CD4-positive, alpha-beta memory T cell (primary cell): ENCODE data around the gene CHST11. TPM values are rescaled to one million over a fixed set of nuclear protein-coding genes. Genes with fewer than 3 reads are reported as not detected.

ENCODE experiments used
- CTCF ChIA-PET: fragments of 350-600 bp; sonication (Branson Sonifier 250); formaldehyde crosslinking; loops from one replicate; lab custom pipeline; 2021; ENCODE audit warnings: inconsistent platforms; ENCODE audit not compliant: partially characterized antibody; lab: Charles Lee
- POLR2A ChIA-PET: fragments of 350-600 bp; sonication (Branson Sonifier 250); formaldehyde crosslinking; loops from one replicate; lab custom pipeline; 2021; ENCODE audit not compliant: partially characterized antibody; lab: Charles Lee
- DNase-seq, 5 donors: peaks; one replicate each; pipeline versions ENCODE4 v3.0.0 to v3.0.0-alpha.2; 2020 to 2022; ENCODE audit warnings: mixed read lengths in 1 of 5
- H3K27ac ChIP-seq: one replicate; pipeline ENCODE4 v1.7.0; 2013; ENCODE audit warnings: low read depth, low read length
- H3K27me3 ChIP-seq: 2 replicates; pipeline ENCODE4 v1.7.0; 2013; ENCODE audit warnings: mild to moderate bottlenecking, low read length, moderate library complexity; ENCODE audit not compliant: insufficient read depth
- H3K36me3 ChIP-seq: 2 replicates; pipeline ENCODE4 v1.7.0; 2013; ENCODE audit warnings: mild to moderate bottlenecking, low read length, moderate library complexity; ENCODE audit not compliant: insufficient read depth
- H3K4me1 ChIP-seq: 2 replicates; pipeline ENCODE4 v1.7.0; 2013; ENCODE audit warnings: mild to moderate bottlenecking, low read length, moderate library complexity; ENCODE audit not compliant: insufficient read depth
- H3K4me3 ChIP-seq, 2 donors: one replicate each; pipeline ENCODE4 v1.7.0; 2013; ENCODE audit warnings: low read length in 2 of 2, mild to moderate bottlenecking in 1 of 2
- H3K9me3 ChIP-seq, 2 donors: one replicate each; pipeline ENCODE4 v1.7.0; 2013; ENCODE audit warnings: low read length in 2 of 2, control low read depth in 1 of 2; ENCODE audit not compliant: control insufficient read depth in 1 of 2
- H3K27ac Mint-ChIP-seq, 7 donors: one replicate each; pipeline ENCODE4 v1.8.0; 2020 to 2021; ENCODE audit warnings: mixed read lengths in 7 of 7, mild to moderate bottlenecking in 6 of 7, inconsistent platforms in 3 of 7, moderate library complexity in 3 of 7
- H3K27me3 Mint-ChIP-seq, 2 donors: one replicate each; pipeline ENCODE4 v1.8.0; 2020 to 2021; ENCODE audit warnings: mixed read lengths in 2 of 2
- H3K36me3 Mint-ChIP-seq, 2 donors: one replicate each; pipeline ENCODE4 v1.8.0; 2020 to 2021; ENCODE audit warnings: mixed read lengths in 2 of 2, inconsistent platforms in 1 of 2, mild to moderate bottlenecking in 1 of 2
- H3K4me1 Mint-ChIP-seq, 4 donors: one replicate each; pipeline ENCODE4 v1.8.0; 2020 to 2021; ENCODE audit warnings: mixed read lengths in 4 of 4, mild to moderate bottlenecking in 1 of 4
- H3K4me3 Mint-ChIP-seq, 8 donors: one replicate each; pipeline ENCODE4 v1.8.0; 2020 to 2021; ENCODE audit warnings: mixed read lengths in 8 of 8, mild to moderate bottlenecking in 7 of 8, moderate library complexity in 6 of 8, inconsistent platforms in 3 of 8
- H3K9me3 Mint-ChIP-seq, 8 donors: one replicate each; pipeline ENCODE4 v1.8.0; 2020 to 2021; ENCODE audit warnings: mixed read lengths in 8 of 8, mild to moderate bottlenecking in 5 of 8, inconsistent platforms in 3 of 8, moderate library complexity in 1 of 8
- intact Hi-C: fragments of 100-400 bp; cut with micrococcal nuclease; formaldehyde crosslinking; loops from one replicate; pipeline ENCODE4 v1.15.1; 2023
- polyA plus RNA-seq, 2 donors: library from polyadenylated mRNA; unstranded; fragments of 300-500 nt; fragmentation: Illumina TruSeq; gene quantifications; one replicate each; pipeline ENCODE4 v1.2.3, GENCODE V29; 2021
- total RNA-seq, 2 experiments: library from RNA; stranded (reverse); gene quantifications; one replicate each; pipeline ENCODE4 v1.2.3, GENCODE V29; 2021

The CHST11 gene
- total and polyA plus RNA-seq, 4 experiments from 2014 or later = 55.1 to 64.6 (median 59.8) TPM

DNA sequence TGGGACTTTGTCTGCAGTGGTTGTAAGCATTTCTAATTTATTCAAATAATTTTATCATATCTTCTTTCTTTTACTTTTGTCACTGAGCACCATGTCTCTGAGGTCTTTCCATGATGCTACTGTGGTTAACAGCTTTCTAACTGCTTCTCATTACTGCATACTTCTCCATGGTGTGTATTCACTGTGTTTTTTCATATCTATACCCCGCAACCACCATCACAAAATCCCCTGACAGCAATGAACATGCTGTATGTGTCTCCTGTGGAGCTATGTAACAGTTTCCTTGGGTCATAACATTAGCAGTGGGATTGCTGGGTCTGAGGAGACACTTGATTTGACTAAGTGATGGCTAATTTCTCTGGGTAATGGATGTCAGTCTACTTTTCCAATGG, 29.2 kb upstream of the CHST11 start:
- Mint-ChIP-seq H3K9me3 (peaks cover 0 to 5% (median 0%) of the 10 kb centered on the region in 8 donors), H3K27me3 (peaks cover 0 to 1% of the 10 kb centered on the region in 2 donors), H3K27ac (peak overlapping the region in 1 of 7 donors; percentile 29), H3K4me1 (no peaks in the 10 kb centered on the region), H3K36me3 (no peaks in the 10 kb centered on the region), H3K4me3 (no peak overlapping the region)
- ChIA-PET CTCF (interaction anchor here (0.5 kb wide), 1 partner anchor 904 kb away, joined by 3 read pairs; no protein-coding TSS in a partner anchor), POLR2A (no interaction called here)
- H3K4me1 ChIP-seq = no peaks in the 10 kb centered on the region
- H3K36me3 ChIP-seq = no peaks in the 10 kb centered on the region
- intact Hi-C loops = no loop called here
- H3K4me3 ChIP-seq = no peak overlapping the region
- H3K27me3 ChIP-seq = no peaks in the 10 kb centered on the region
- no peaks in the 10 kb centered on the region for H3K9me3 ChIP-seq
- DNase-seq = peak in 1 of 5 donors; percentile 6
- H3K27ac ChIP-seq = no peak overlapping the region

DNA sequence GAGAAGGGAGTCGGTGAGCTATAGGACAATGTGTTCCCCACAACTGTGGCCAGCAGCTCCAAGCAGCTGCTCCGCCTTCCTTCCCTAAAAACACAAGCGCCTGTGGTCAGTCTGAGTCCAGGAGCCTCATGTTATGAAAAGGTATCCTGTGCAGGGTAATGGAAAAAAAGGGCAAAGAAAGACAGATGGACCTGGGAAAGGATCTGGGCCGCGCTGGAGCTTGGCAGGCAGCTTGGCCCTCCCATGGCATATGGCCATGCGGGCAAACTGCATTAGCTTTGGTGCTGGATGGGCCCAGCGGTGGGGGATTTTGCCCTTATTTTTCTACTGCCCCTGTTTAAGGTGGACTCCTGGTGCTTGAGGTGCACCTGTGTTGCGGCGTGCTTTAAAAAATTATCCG, 23.7 kb upstream of the CHST11 start:
- peaks cover 0 to 7% (median 3%) of the 10 kb centered on the region in 4 donors for H3K4me1 Mint-ChIP-seq
- intact Hi-C loops = no loop called here
- Histone ChIP-seq H3K27ac (no peak overlapping the region), H3K4me1 (no peaks in the 10 kb centered on the region), H3K4me3 (no peak overlapping the region), H3K9me3 (no peaks in the 10 kb centered on the region), H3K27me3 (no peaks in the 10 kb centered on the region), H3K36me3 (no peaks in the 10 kb centered on the region)
- H3K36me3 Mint-ChIP-seq = no peaks in the 10 kb centered on the region
- no peak for DNase-seq
- ChIA-PET CTCF (no interaction called here), POLR2A (no interaction called here)
- no peak overlapping the region for H3K4me3 Mint-ChIP-seq
- H3K27me3 Mint-ChIP-seq = peaks cover 6 to 8% of the 10 kb centered on the region in 2 donors
- H3K9me3 Mint-ChIP-seq = peaks cover 0 to 5% (median 0%) of the 10 kb centered on the region in 8 donors
- no peak overlapping the region for H3K27ac Mint-ChIP-seq

DNA sequence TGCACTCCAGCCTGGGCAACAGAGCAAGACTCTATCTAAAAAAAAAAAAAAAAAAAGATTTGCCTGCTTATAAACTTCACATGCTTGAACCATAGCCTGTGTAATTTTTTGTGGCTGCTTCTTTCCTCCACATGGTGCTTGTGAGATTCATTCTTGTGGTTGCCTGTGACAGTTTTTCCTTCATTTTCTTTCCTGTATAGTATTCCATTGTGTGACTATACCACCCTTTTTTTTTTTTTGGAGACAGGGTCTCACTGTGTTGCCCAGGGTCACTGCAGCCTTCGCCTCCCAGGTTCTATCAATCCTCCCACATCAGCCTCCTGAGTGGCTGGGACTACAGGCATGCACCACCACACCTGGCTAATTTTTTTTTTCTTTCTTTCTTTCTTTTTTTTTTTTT, 22.6 kb upstream of the CHST11 start:
- intact Hi-C loops = no loop called here
- Histone ChIP-seq H3K27ac (no peak overlapping the region), H3K4me1 (no peaks in the 10 kb centered on the region), H3K36me3 (no peaks in the 10 kb centered on the region), H3K9me3 (no peaks in the 10 kb centered on the region), H3K4me3 (no peak overlapping the region), H3K27me3 (no peaks in the 10 kb centered on the region)
- H3K4me3 Mint-ChIP-seq = no peak overlapping the region
- no peaks in the 10 kb centered on the region for H3K9me3 Mint-ChIP-seq
- CTCF ChIA-PET = interaction anchor here (1.6 kb wide), 1 partner anchor 24 kb away, joined by 3 read pairs; no protein-coding TSS in a partner anchor
- POLR2A ChIA-PET = no interaction called here
- H3K27me3 Mint-ChIP-seq = peaks cover 6 to 8% of the 10 kb centered on the region in 2 donors
- no peaks in the 10 kb centered on the region for H3K36me3 Mint-ChIP-seq
- H3K27ac Mint-ChIP-seq = no peak overlapping the region
- H3K4me1 Mint-ChIP-seq = peaks cover 0 to 7% (median 3%) of the 10 kb centered on the region in 4 donors
- DNase-seq = no peak

DNA sequence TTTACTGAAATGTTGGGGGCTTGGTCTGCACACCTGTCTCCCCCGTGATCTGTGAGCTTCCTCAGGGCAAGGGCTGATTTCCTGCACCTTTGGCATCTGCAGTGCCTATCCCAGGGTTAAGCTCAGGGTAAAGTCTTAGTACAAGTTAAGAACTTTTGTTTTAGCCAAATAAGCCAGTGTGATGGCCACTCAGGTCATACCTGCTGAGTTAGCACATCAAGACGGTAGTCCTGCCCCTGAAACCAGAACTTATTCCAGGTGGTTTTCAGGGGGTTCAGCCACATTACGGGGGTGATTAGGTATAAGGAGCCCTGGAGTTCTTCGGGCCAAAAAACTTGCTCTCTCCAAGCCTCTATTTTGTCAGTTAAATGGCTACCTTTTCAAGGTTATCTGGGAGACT, 21.6 kb upstream of the CHST11 start:
- CTCF ChIA-PET = interaction anchor here (1.6 kb wide), 1 partner anchor 23 kb away, joined by 3 read pairs; no protein-coding TSS in a partner anchor
- H3K36me3 Mint-ChIP-seq = no peaks in the 10 kb centered on the region
- H3K27ac ChIP-seq = no peak overlapping the region
- H3K9me3 ChIP-seq = no peaks in the 10 kb centered on the region
- peaks cover 0 to 7% (median 3%) of the 10 kb centered on the region in 4 donors for H3K4me1 Mint-ChIP-seq
- no peak for DNase-seq
- no peak overlapping the region for H3K4me3 ChIP-seq
- H3K27me3 Mint-ChIP-seq = peaks cover 6 to 8% of the 10 kb centered on the region in 2 donors
- no peaks in the 10 kb centered on the region for H3K9me3 Mint-ChIP-seq
- no peaks in the 10 kb centered on the region for H3K27me3 ChIP-seq
- intact Hi-C loops = no loop called here
- H3K27ac Mint-ChIP-seq = no peak overlapping the region
- no peaks in the 10 kb centered on the region for H3K4me1 ChIP-seq
- POLR2A ChIA-PET = interaction anchor here (2.1 kb wide), 1 partner anchor 9 kb away, joined by 5 read pairs; no protein-coding TSS in a partner anchor
- no peaks in the 10 kb centered on the region for H3K36me3 ChIP-seq
- no peak overlapping the region for H3K4me3 Mint-ChIP-seq

DNA sequence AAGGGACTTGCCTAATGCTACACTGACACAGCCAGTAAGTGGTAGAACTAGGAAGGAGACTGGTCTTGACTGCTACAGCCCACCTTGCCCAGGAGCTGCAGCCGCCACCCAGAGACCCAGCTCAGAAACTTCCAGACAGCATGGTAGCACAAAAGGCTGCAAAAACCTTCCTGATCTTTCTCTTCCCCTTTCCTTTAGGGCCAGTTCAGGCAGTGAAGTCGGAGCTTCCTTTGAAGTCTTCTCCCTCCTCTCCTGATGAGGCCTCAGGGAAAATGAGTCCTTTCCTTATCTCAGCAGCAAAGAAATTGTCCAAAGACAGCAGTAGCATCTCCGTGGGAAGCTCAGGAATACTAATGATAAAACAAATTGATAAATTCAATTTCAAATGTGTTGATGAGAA, 21.0 kb upstream of the CHST11 start:
- ChIA-PET CTCF (interaction anchor here (1.6 kb wide), 1 partner anchor 22 kb away, joined by 3 read pairs; no protein-coding TSS in a partner anchor), POLR2A (interaction anchor here (0.5 to 2.1 kb wide), 2 partner anchors 9 to 129 kb away, joined by 3 to 5 read pairs; no protein-coding TSS in a partner anchor)
- Histone ChIP-seq H3K9me3 (no peaks in the 10 kb centered on the region), H3K4me3 (no peak overlapping the region), H3K36me3 (no peaks in the 10 kb centered on the region), H3K4me1 (no peaks in the 10 kb centered on the region), H3K27ac (no peak overlapping the region), H3K27me3 (no peaks in the 10 kb centered on the region)
- Mint-ChIP-seq H3K4me1 (peaks cover 0 to 7% (median 3%) of the 10 kb centered on the region in 4 donors), H3K9me3 (no peaks in the 10 kb centered on the region), H3K27ac (no peak overlapping the region), H3K36me3 (no peaks in the 10 kb centered on the region), H3K27me3 (peaks cover 6 to 8% of the 10 kb centered on the region in 2 donors), H3K4me3 (no peak overlapping the region)
- intact Hi-C loops = no loop called here
- no peak for DNase-seq

GRCh38 chr12:104436790-104437189, 20.0 kb upstream of the CHST11 start:
- Mint-ChIP-seq H3K27ac (peak overlapping the region in 1 of 7 donors; percentile 30), H3K9me3 (no peaks in the 10 kb centered on the region), H3K4me3 (no peak overlapping the region), H3K36me3 (no peaks in the 10 kb centered on the region), H3K27me3 (peaks cover 6 to 8% of the 10 kb centered on the region in 2 donors), H3K4me1 (peaks cover 0 to 7% (median 3%) of the 10 kb centered on the region in 4 donors)
- H3K27me3 ChIP-seq = no peaks in the 10 kb centered on the region
- no peak overlapping the region for H3K27ac ChIP-seq
- H3K9me3 ChIP-seq = no peaks in the 10 kb centered on the region
- CTCF ChIA-PET = no interaction called here
- intact Hi-C loops = no loop called here
- POLR2A ChIA-PET = interaction anchor here (2.1 kb wide), 1 partner anchor 10 kb away, joined by 5 read pairs; no protein-coding TSS in a partner anchor
- no peaks in the 10 kb centered on the region for H3K4me1 ChIP-seq
- no peaks in the 10 kb centered on the region for H3K36me3 ChIP-seq
- no peak for DNase-seq
- no peak overlapping the region for H3K4me3 ChIP-seq

GRCh38 chr12:104438134-104438533, 18.6 kb upstream of the CHST11 start:
- Mint-ChIP-seq H3K4me1 (peaks cover 0 to 7% (median 3%) of the 10 kb centered on the region in 4 donors), H3K36me3 (no peaks in the 10 kb centered on the region), H3K27me3 (peaks cover 6% of the 10 kb centered on the region in 2 donors), H3K9me3 (no peaks in the 10 kb centered on the region), H3K27ac (peak overlapping the region in 1 of 7 donors; percentile 44), H3K4me3 (no peak overlapping the region)
- Histone ChIP-seq H3K36me3 (no peaks in the 10 kb centered on the region), H3K27me3 (no peaks in the 10 kb centered on the region), H3K4me1 (no peaks in the 10 kb centered on the region), H3K9me3 (no peaks in the 10 kb centered on the region), H3K27ac (no peak overlapping the region), H3K4me3 (no peak overlapping the region)
- ChIA-PET POLR2A (interaction anchor here (0.8 kb wide), 1 partner anchor 132 kb away, joined by 3 read pairs; no protein-coding TSS in a partner anchor), CTCF (interaction anchor here (1.2 kb wide), 1 partner anchor 56 kb away, joined by 4 read pairs; no protein-coding TSS in a partner anchor)
- intact Hi-C loops = no loop called here
- DNase-seq = no peak
